Natural killer cell (primary cell): Measurements from ENCODE around the gene ZNF618. TPM values are rescaled to one million over a fixed set of nuclear protein-coding genes. Genes with fewer than 3 reads are reported as not detected.

Experiments
- ATAC-seq, 3 donors: fragments of 150-1000 bp in 2 of 3; fragments of 200-7000 bp in 1 of 3; cut with Tn5 transposase; 1 replicate in 1 of 3; 2 replicates in 2 of 3; pipeline ENCODE4 v1.10.0; 2021; ENCODE audit warnings: mild to moderate bottlenecking in 2 of 3, moderate library complexity in 2 of 3
- DNase-seq, 2 donors: peaks; one replicate each; pipeline versions ENCODE4 v3.0.0 to v3.0.0-alpha.2; 2013 to 2021; ENCODE audit warnings: mixed read lengths in 1 of 2
- H3K27ac ChIP-seq: one replicate; pipeline ENCODE4 v1.5.1; 2013; ENCODE audit warnings: mild to moderate bottlenecking, low read length
- H3K27me3 ChIP-seq: one replicate; pipeline ENCODE4 v1.6.1; 2013; ENCODE audit warnings: low read length; ENCODE audit not compliant: control insufficient read depth, insufficient read depth
- H3K36me3 ChIP-seq: one replicate; pipeline ENCODE4 v1.6.1; 2013; ENCODE audit warnings: low read length; ENCODE audit not compliant: control insufficient read depth, insufficient read depth
- H3K4me1 ChIP-seq: one replicate; pipeline ENCODE4 v1.6.1; 2013; ENCODE audit warnings: low read length; ENCODE audit not compliant: control insufficient read depth, insufficient read depth
- H3K4me3 ChIP-seq: one replicate; pipeline ENCODE4 v1.5.1; 2013; ENCODE audit warnings: low read length
- H3K9me3 ChIP-seq: one replicate; pipeline ENCODE4 v1.6.1; 2013; ENCODE audit warnings: low read length; ENCODE audit not compliant: control insufficient read depth, insufficient read depth
- H3K27ac Mint-ChIP-seq, 2 donors: one replicate each; pipeline ENCODE4 v1.8.0; 2022; ENCODE audit warnings: mild to moderate bottlenecking in 2 of 2, mixed read lengths in 2 of 2, moderate library complexity in 1 of 2
- H3K27me3 Mint-ChIP-seq, 2 donors: one replicate each; pipeline ENCODE4 v1.8.0; 2022; ENCODE audit warnings: low read depth in 2 of 2, mixed read lengths in 2 of 2
- H3K36me3 Mint-ChIP-seq: one replicate; pipeline ENCODE4 v1.8.0; 2022; ENCODE audit warnings: mixed read lengths
- H3K4me1 Mint-ChIP-seq, 2 donors: one replicate each; pipeline ENCODE4 v1.8.0; 2022; ENCODE audit warnings: mixed read lengths in 2 of 2
- H3K4me3 Mint-ChIP-seq: one replicate; pipeline ENCODE4 v1.8.0; 2022; ENCODE audit warnings: mild to moderate bottlenecking, moderate library complexity, mixed read lengths
- H3K9me3 Mint-ChIP-seq, 2 donors: one replicate each; pipeline ENCODE4 v1.8.0; 2022; ENCODE audit warnings: mixed read lengths in 2 of 2
- WGBS: methylation state at CpG from one replicate; pipeline ENCODE4 v1.1.7; 2013; ENCODE audit warnings: missing lambda C conversion rate; ENCODE audit not compliant: insufficient coverage; 5-methylcytosine and 5-hydroxymethylcytosine counted together
- intact Hi-C: fragments of 100-400 bp; cut with micrococcal nuclease; formaldehyde crosslinking; loops from one replicate; pipeline ENCODE4 v1.14.2; 2022
- total RNA-seq, 4 donors: library from RNA; stranded (reverse); fragments of 120-200 nt in 1 of 4; gene quantifications; one replicate each; pipeline versions ENCODE4 v1.2.3 to v1.2.4, GENCODE V29; 2013 to 2022
- TF ChIP-seq, protein P1 (sequence below): fragments of 200-600 bp; IDR thresholded peaks from one replicate; pipeline ENCODE4 v1.8.0; 2022; ENCODE audit warnings: antibody characterized with exemption

ZNF618 gene
- total RNA-seq, 3 donors from 2014 or later (not counting 1 experiment from before 2014, with no cell fraction given): 9.2 to 10.7 (median 10.0) TPM

- Histone ChIP-seq H3K9me3 (no peaks in the 10 kb centered on the region), H3K36me3 (no peaks in the 10 kb centered on the region), H3K4me1 (peaks cover 5% of the 10 kb centered on the region), H3K27me3 (peaks cover 10% of the 10 kb centered on the region), H3K27ac (no peak overlapping the region), H3K4me3 (no peak overlapping the region)
- H3K9me3 Mint-ChIP-seq: peaks cover 2 to 3% of the 10 kb centered on the region in 2 donors
- no peak overlapping the region for H3K27ac Mint-ChIP-seq
- H3K36me3 Mint-ChIP-seq: no peaks in the 10 kb centered on the region
- peak overlapping the region; percentile 11 for H3K4me3 Mint-ChIP-seq
- TF ChIP-seq, protein P1, sequence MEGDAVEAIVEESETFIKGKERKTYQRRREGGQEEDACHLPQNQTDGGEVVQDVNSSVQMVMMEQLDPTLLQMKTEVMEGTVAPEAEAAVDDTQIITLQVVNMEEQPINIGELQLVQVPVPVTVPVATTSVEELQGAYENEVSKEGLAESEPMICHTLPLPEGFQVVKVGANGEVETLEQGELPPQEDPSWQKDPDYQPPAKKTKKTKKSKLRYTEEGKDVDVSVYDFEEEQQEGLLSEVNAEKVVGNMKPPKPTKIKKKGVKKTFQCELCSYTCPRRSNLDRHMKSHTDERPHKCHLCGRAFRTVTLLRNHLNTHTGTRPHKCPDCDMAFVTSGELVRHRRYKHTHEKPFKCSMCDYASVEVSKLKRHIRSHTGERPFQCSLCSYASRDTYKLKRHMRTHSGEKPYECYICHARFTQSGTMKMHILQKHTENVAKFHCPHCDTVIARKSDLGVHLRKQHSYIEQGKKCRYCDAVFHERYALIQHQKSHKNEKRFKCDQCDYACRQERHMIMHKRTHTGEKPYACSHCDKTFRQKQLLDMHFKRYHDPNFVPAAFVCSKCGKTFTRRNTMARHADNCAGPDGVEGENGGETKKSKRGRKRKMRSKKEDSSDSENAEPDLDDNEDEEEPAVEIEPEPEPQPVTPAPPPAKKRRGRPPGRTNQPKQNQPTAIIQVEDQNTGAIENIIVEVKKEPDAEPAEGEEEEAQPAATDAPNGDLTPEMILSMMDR: no peak
- 62% methylated on average over 1 of the region's 1 CpG for WGBS
- ATAC-seq (no peak), DNase-seq (no peak)
- intact Hi-C loops: no loop called here
- H3K4me1 Mint-ChIP-seq: peaks cover 0 to 4% of the 10 kb centered on the region in 2 donors
- peaks cover 37 to 53% of the 10 kb centered on the region in 2 donors for H3K27me3 Mint-ChIP-seq
These were observed 224.4 kb downstream of the ZNF618 start for GRCh38 chr9:114100536-114100935.

- no peak for DNase-seq
- Histone ChIP-seq H3K9me3 (no peaks in the 10 kb centered on the region), H3K27ac (no peak overlapping the region), H3K27me3 (peaks cover 9% of the 10 kb centered on the region), H3K36me3 (no peaks in the 10 kb centered on the region), H3K4me3 (no peak overlapping the region), H3K4me1 (peaks cover 4% of the 10 kb centered on the region)
- TF ChIP-seq, protein P1: no peak
- H3K27me3 Mint-ChIP-seq: peaks cover 26 to 37% of the 10 kb centered on the region in 2 donors
- H3K9me3 Mint-ChIP-seq: peaks cover 2 to 3% of the 10 kb centered on the region in 2 donors
- ATAC-seq: no peak
- no peaks in the 10 kb centered on the region for H3K36me3 Mint-ChIP-seq
- no peak overlapping the region for H3K4me3 Mint-ChIP-seq
- H3K4me1 Mint-ChIP-seq: peaks cover 0 to 2% of the 10 kb centered on the region in 2 donors
- no peak overlapping the region for H3K27ac Mint-ChIP-seq
- intact Hi-C loops: no loop called here
These were observed 226.4 kb downstream of the ZNF618 start for GRCh38 chr9:114102484-114102883.

DNA sequence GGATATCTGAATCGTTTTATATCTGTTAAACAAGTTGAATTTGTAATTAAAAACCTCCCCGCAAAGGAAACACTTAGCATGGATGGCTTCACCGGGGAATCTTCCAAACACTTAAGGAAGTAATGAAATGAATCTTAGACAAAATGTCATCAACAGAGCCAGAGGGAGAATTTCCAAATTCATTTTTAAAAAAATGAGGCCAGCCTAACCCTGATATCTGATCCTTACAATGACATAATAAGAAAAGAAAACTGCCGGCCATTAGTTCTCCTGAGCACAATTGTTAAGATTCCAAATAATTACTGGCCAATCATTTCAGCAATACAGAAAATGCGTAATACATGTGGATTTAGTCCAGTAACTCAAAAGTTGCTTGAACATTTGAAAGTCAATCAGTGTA, 229.1 kb downstream of the ZNF618 start:
- peaks cover 19 to 33% of the 10 kb centered on the region in 2 donors for H3K27me3 Mint-ChIP-seq
- intact Hi-C loops: loop anchor here (5.0 kb wide), 1 partner anchor 187 kb away; no protein-coding TSS in a partner anchor
- no peak for ATAC-seq
- no peak overlapping the region for H3K4me3 ChIP-seq
- WGBS: 89% methylated on average over 5 of the region's 5 CpGs
- H3K27ac Mint-ChIP-seq: no peak overlapping the region
- TF ChIP-seq, protein P1: no peak
- DNase-seq: no peak
- H3K4me3 Mint-ChIP-seq: no peak overlapping the region
- no peaks in the 10 kb centered on the region for H3K4me1 Mint-ChIP-seq
- peaks cover 2 to 3% of the 10 kb centered on the region in 2 donors for H3K9me3 Mint-ChIP-seq
- no peak overlapping the region for H3K27ac ChIP-seq
- no peaks in the 10 kb centered on the region for H3K36me3 Mint-ChIP-seq
- peaks cover 2% of the 10 kb centered on the region for H3K27me3 ChIP-seq
- no peaks in the 10 kb centered on the region for H3K9me3 ChIP-seq
- no peaks in the 10 kb centered on the region for H3K4me1 ChIP-seq
- no peaks in the 10 kb centered on the region for H3K36me3 ChIP-seq

Other genes with a start within 250 kb of the ZNF618 start
- gene AMBP, start 202.0 kb downstream of the ZNF618 start, total RNA-seq: not detected
- not detected for gene KIF12, start 223.0 kb downstream of the ZNF618 start, total RNA-seq